Limb (tissue), 2 donors: Measurements from ENCODE around the gene CTR9.

Experiments used
- DNase-seq, 2 donors: peaks; one replicate each; pipeline ENCODE4 v3.0.0-alpha.2; 2016; ENCODE audit errors: extremely low spot score in 2 of 2

CTR9 gene

DNA sequence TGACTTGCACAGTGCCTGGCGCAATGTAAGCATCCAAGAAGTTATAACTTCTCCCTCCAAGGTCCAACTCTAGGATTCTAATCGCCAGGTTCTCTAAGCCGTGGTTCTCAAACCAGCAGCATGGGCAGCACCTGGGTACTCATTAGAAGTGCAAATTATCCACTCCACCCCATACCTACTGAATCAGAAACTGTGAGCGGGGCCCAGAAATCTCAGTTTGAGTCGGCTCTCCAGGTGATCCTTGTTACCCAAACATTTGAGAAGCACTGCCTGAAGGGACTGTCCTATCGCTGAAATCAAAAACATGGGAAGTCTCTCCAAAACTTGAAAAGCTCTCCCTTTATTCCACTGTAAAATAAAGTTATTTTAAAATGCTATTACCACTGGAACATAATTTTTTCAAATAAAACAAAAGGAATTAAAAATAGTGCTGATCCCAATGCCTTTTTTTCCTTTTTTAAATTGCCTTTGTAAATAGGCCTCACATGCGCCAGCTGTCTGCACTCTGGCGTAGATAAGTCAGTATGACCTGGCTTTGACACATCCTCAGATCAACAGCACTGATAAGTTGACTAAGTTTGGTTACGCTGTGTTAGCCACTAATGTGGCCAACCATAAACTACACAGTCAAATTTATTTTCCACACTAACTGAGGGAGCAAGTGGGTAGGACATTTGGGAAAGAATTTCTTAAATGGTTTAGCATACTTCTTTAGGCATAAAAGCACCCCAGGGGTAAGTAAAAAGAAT, 8.4 kb upstream of the CTR9 start:
- DNase-seq = no peak

DNA sequence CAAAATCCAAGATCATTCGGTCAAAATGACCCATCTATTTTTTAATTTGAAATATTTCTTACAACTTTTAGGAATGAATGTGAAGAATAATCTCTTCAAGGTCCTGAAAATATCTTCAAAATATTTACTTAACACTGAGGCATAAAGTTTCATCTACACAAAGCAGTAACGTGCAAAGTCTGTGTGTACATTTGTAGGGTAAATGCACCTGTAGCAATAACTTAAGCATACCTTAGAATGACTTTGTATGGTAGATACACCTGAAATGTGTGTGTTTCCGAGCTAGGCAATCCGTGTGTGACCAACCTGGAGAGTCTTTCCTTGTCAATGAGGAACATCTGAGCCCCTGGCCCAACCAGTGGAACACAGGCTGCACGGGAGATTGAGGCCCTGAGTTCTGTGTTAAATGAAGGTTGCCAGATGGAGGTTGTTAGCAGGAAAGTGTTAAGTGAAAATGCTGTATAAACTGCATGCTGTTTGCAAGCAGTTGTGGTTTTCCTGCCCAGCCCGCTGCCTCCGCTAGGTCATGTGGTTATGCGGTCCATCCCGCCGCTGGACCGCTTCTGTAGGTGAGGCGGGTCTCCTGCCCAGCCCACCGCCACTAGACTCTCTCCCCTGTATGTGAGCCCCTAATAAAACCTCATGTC, 7.6 kb upstream of the CTR9 start:
- no peak for DNase-seq

DNA sequence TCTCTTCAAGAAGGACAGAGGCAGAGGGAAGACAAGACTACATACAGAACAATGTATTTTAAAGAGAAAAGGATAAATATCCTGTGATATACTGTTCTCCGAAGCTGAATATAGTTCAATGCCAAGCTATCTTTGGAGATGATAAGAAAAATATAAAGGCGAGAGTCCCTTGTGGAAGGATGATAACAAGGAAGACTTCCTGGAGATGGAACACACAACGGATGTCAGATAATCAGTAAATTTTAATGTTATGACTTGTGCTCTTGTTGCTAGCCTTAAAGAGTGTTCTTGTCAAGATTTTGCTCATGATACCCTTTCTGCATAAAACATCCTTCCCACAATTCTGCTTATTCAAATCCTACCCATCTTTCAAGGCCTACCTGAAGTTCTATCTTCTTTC, 6.8 kb upstream of the CTR9 start:
- DNase-seq = no peak

DNA sequence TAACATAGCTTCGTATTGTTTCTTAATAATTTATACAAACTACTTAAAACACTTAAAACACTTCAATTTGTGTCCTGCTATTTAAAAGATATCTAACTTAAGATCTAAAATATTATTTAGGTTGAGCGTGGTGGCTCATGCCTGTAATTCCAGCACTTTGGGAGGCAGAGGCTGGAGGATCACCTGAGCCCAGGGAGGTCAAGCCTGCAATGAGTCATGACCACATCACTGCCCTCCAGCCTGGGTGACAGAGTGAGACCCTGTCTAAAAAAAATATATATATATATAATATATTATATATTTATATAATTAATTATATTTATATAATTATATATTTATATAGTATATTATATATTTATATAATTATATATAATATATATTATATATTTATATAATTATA, 4.2 kb upstream of the CTR9 start:
- DNase-seq = no peak

DNA sequence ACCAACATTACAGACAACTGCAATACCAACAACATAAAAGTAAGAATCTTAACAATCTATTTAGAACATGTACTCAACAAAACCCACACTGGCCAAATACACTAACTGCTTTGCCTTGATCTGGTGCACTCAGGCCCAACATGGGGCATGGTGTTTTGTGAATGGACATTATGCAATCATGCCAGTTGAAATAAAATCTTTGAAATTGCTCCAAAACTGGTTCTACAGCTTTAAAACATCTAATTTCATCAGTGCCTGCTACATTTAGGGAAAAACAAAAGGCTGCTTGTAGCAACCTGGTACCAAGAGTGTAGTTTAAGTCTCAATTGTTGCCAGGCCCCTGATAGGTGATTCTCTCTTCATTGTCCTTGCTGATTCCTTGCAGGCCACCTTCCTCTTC, 3.3 kb upstream of the CTR9 start:
- DNase-seq = no peak

DNA sequence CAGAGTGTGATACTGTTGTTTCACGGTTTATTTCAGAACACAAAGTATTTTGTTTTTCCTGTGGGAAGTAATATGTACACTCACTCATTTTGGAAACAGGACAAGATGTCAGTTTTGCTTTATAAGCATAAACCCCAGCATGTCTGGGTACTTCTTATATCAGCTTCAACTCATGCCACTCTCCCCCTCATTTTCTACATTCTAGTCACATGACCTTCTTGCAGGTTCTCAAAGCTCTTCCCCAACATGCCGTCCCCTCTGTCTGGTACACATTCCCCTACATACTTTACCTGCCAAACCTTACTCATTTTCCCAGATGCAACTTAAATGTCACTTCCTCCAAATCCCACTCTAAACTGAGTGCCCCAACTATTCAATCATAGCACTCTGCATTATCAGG, 1.6 kb upstream of the CTR9 start:
- no peak for DNase-seq

DNA sequence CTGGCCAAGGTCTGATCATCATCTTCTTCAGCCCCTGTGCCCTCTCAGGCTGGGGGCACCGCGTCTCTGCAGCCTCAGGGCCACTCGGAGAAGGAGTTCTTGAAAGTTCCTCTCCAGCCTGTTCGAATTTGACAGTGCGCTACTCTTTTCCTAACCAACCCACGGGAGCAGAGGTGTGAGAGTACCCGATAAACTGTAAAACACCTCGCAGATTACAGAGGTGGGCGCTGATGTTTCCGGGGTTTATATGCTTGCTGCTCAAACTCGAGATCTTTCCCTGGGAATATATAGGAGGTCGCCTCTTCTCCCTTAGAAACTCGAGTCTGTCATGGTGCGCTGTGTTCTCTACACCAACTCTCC, 515 bp downstream of the CTR9 start:
- DNase-seq = no peak

DNA sequence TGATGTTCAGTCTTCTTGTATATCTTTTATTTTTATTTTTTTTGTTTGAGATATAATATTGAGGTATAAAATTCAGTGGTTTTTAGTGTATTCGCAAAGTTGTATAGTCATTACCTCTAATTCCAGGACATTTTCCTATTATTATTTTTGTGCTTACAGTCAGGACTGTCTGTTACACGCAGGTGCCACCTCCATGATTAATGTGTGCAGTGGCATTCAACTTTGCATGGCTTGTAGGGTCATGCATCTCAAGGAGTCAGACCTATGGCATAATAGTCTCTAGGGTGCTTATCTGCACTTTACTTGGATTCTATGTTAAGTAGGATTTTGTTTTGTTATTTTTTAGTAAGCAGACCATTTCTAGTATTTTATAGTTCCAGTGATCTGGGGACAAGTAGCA, 1.0 kb downstream of the CTR9 start:
- no peak for DNase-seq

DNA sequence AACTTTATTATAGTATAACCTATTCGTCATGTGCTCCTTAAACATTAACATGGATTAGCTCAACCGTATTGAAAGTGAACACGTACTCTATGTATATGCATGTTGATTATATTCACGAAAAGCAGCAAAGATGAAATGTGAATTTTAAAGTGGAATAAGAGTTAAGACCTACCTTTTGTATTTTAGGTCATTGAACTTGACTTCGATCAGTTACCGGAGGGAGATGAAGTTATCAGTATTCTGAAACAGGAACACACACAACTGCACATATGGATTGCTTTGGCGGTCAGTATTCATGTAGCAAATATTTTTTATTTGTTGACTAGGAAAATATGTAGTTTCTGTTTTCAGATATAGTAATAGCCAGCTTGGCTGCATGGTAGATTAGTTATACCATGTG, 1.4 kb downstream of the CTR9 start:
- DNase-seq = no peak

DNA sequence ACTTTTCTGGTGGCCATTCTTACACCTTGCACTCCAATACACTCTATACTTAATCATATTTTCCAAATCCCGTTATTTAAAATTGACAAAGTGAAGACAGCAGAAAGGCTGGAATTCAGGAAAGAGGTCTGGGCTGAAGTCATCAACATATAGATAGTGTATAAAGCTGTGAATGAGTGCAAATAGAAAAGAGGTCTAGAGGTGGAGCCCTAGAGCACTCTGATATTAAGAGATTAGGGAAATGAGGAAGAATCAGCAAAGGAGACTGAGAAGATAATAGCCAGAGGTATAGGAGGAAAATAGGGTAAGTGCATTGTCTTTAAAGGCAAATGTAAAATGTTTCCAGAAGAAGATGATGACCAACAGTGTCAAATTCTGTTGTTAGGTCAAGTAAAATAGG, 7.9 kb downstream of the CTR9 start:
- DNase-seq = no peak

DNA sequence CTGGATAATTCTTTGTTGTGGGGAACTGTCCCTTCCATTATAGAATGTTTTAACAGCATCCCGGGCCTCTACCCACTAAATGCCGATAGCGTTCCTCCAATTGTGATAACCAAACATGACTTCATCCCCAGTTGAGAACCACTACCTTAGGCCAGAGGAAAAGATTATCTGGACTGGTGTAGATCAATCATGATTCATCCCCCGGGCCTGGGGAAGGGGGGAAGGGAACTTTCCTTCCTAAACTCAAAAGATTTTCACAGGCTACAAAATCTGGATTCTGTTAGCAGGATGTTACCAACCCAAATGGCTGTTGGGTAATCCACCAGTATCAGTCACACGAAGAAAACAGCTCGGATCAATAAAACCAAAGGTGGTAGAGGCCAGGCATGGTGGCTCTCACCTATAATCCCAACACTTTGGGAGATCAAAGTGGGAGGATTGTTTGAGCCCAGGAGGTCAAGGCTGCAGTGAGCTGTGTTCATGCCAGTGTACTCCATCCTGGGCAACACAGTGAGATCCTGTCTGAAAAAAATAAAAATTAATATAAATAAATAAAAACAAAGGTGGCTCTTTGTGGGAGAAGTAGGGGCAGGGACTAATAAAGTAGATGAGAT, 10.1 kb downstream of the CTR9 start:
- no peak for DNase-seq

DNA sequence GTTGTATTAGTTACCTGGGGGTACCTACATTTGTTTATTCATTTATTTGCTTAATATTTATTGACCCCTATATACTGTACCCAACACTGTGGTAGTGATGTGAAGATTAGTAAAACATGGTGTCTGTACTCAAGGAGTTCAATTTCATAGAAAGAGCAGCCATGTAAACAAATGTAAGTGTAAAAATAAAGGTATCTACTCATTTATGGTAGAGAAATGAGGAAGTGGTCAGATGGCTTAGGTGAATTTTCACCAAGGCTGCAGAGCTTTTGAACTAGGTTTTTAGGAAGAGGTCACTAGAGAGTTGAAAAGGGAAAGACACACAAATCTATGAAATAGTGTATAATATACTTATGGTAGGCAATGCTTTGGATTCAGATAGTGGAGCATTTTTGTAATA, 11.1 kb downstream of the CTR9 start:
- DNase-seq = no peak

DNA sequence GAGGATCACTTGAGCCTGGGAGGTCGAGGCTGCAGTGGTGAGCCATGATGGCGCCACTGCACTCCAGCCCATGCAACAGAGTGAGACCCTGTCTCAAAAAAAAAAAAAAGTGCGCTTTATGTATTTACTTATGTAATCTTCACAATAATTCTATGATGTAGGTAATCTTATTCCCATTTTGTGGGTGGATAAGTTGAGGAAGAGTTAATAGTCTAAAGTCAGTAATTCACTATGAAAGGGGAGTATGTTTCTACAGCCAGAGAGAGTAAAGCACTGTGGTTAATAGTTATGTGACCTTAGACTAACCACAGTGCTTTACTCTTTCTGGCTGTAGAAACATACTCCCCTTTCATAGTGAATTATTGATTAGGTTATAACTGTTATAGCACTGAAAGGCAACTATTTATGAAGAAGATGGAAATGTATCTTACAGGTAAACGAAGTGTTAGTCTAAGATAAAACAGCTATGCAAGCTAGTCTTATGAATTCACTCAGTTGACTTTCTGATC, 11.9 kb downstream of the CTR9 start:
- no peak for DNase-seq

DNA sequence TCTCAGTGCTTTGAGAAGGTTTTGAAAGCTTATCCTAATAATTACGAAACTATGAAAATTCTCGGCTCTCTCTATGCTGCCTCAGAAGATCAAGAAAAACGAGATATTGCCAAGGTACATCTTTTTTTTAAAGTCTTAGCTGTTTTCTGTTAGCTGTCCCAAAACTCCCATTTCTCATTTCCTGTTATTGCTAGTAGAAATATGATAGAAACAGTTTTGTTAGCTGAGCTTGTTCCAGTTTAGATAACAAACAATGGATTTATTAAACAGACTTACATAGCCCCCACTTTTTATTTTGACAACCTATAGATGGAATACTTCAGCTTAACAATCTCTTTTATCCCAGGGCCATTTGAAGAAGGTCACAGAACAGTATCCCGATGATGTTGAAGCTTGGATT, 12.7 kb downstream of the CTR9 start:
- no peak for DNase-seq

DNA sequence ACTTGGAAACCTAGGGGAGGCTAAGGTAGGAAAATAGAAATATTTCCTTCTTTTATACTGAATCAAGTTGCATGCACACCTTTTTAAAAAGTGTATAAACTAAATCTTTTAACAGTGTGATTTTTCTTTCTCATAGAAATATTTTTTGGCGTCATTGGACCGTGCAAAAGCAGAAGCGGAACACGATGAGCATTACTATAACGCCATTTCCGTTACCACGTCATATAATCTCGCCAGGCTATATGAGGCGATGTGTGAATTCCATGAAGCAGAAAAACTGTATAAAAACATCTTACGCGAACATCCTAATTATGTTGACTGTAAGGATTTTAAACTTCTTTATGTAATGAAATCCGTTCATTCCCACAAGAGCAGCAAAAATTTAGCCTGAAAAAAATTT, 13.4 kb downstream of the CTR9 start:
- DNase-seq = no peak

DNA sequence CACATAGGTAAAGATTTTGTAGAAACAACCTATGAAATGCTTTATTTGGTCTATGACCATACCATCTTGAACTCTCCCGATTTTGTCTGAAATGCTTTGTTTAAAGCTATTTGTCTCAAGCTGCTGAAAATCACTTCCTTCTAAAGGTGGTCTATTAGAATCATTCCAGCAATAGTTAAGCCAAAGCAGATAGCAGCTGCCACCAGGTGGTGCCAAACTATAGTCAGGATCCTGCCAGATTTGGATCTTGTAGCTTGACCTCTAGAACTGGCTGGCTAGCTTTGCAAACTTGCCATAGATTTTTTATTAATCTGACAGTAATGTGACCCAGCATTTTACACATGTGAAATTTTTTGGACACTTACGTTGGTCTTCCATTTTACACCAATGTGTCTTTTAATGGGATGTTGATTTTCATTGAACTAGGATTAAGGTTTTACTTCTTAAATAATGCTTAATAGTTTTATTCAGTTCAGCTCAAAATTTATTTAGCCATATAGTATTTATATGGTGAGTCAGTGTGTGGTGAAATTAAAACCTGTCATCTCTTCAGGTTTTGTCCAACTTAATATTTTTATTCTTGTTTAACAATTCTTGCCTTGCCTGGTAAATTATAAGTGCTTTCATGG, 19.7 kb downstream of the CTR9 start:
- peak; percentile 40 to 60 for DNase-seq

DNA sequence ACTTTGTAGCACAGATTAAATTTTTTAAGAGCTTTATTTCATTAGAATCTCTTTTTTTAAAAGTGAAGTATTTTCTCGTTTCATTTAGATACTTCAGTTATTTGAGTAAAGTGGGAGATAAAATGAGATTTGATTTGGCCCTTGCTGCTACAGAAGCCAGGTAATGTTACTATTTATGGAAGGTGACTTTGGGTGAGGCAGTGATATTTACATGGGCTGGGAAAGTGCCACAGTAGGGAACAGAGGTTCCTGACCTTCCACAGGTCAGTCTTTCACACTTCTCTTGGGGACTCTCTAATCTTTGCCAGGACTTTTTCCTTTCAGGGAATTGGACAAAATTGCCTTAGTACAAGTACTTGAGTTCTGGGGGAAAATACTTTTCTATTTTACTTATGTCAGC, 20.4 kb downstream of the CTR9 start:
- DNase-seq = no peak

DNA sequence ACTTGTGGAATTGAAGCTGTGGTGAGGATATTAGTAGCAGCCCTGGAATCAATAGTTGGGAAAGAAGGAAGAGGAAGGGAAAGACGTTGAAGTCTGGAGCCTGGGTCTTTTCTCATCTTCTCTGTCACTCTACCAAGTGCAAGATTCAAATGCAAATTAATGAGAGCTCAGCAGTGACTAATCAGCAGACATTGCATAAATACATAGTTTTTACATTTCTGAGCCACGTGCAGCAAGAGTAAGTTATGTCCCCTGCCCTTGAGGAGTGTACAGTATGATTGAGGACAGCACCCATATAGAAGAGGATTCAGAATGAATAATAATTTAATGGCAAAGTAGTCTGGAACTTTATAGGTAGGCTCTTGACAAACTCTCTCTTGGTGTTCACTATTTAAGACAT, 23.8 kb downstream of the CTR9 start:
- DNase-seq = no peak

DNA sequence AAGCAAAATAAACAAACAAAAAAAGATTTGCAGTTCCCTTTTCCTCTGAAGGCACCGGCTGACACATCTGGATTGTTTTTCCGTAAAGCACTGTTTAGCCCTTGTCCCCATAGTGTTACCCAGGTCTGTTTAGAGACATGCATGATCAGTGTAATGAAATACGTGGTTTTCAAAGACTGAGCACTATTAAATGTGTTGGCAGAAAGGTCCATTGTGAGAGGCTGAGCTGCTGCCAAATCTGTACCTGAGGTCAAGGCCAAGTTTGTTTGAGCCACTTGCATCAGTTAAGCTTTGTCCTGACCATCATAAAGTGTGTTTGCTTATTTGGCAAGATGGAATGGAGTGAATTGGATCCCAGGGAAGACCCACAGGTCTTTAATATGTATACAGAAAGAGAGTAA, 26.3 kb downstream of the CTR9 start:
- no peak for DNase-seq

DNA sequence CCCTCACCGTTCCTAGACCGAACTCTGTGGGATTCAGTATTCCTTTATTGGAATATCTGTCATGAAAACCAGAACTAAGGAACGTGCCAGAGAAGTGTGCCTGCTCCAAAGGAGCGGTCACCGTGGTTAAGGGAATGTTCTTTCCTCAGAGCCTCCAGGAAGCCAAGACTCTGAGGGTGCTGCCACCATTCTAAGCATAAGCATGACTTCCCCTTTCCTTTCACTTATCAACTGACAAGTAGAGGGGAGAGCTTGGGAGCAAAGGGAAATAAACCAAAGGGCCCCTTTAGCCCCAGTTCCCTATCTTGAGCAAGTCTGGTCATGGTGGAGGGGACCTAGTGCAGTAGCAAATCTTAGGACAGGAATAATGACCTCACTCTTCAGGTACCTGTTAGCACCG, 26.8 kb downstream of the CTR9 start:
- no peak for DNase-seq

DNA sequence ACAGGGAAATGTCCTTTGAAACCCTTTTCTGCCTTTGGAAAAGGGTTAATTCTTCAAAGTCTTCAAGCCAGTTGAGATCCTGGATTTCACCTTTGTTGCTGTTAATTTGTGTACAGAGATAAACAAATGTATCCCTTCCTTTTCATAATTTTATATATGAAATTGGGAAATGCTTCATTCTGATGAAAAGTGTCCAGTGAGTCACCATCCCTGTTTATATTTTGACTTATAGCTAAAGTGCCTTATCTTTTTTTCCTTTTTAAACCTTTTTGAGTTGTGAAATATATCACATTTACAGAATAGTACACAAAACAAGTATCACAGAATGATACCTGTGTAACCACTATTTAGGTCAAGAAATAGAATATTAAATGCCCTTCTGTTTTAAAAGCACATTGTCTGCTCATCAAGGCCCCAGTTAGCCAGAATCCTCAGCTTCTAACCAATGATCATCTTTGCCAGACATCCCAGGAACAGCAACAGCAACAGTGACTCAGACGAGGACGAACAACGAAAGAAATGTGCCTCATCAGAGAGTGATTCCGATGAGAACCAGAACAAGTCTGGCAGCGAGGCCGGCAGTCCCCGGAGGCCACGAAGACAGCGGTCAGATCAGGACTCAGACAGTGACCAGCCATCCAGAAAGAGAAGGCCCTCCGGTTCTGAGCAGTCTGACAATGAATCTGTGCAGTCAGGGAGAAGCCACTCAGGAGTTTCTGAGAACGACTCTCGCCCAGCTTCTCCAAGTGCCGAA, 27.3 kb downstream of the CTR9 start:
- no peak for DNase-seq

DNA sequence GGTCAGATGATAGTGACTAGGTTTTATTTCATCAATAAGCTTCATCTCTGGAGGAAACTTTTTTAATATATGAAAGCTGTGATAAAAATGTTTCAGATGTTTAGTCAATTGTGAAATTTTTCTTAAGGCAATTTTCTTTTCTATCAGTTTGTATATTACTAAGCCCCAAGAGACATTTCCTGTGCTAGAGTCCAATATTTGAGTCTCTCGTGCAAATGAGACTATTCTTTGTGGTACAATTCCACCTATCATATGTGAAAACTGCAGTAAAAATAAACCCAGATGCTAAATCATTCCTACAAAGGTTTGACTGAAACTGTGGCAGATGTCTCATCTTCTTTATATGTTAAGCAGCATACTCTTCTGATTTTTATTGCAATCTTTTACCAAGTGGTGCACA, 28.0 kb downstream of the CTR9 start:
- no peak for DNase-seq
